Epithelial cell of esophagus (primary cell): Measurements from ENCODE around the gene ADK.
"Not testable (repeated sequence)": the region's sequence is repeated elsewhere in the genome, so short reads cannot be mapped to it uniquely, and the experiment has no call there.

Experiments used
- DNase-seq: peaks from one replicate; pipeline ENCODE4 v3.0.0; 2010; ENCODE audit warnings: low read depth
- H3K4me3 ChIP-seq: 2 replicates; pipeline ENCODE4 v1.5.1; 2011; ENCODE audit warnings: mild to moderate bottlenecking, low read length, control low read depth
- CTCF ChIP-seq: IDR thresholded peaks from 2 replicates; pipeline ENCODE4 v1.5.1; 2011; ENCODE audit warnings: low read depth, mild to moderate bottlenecking, low read length, control low read depth, inconsistent platforms; ENCODE audit not compliant: insufficient read depth; ENCODE audit errors: missing control alignments

ADK gene

GRCh38 chr10:74202356-74202755 is 51.3 kb downstream of the ADK start:
- TF ChIP-seq CTCF: no peak
- no peak overlapping the region for H3K4me3 ChIP-seq
- no peak for DNase-seq

DNA sequence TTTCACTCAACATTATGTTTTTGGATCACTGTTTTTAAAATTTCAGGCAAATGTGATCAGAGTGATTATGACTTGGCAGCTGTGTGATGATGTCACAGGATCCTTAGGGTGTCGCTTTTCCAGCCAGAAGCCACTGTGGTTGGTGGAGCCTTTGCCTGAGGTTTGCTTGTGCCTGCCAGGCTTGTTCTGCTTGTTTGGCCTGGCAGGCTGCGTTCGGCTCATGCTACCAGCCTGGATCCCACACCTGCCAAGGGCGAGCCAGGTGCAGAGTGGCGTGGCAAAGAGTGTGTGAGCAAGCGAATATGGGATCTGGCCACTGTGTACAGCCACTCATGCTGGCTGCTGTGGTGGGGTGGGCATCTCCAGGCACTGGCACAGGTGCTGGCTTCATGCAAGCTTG is 55.7 kb downstream of the ADK start:
- no peak overlapping the region for H3K4me3 ChIP-seq
- peak; percentile 86 for DNase-seq
- no peak for TF ChIP-seq CTCF

DNA sequence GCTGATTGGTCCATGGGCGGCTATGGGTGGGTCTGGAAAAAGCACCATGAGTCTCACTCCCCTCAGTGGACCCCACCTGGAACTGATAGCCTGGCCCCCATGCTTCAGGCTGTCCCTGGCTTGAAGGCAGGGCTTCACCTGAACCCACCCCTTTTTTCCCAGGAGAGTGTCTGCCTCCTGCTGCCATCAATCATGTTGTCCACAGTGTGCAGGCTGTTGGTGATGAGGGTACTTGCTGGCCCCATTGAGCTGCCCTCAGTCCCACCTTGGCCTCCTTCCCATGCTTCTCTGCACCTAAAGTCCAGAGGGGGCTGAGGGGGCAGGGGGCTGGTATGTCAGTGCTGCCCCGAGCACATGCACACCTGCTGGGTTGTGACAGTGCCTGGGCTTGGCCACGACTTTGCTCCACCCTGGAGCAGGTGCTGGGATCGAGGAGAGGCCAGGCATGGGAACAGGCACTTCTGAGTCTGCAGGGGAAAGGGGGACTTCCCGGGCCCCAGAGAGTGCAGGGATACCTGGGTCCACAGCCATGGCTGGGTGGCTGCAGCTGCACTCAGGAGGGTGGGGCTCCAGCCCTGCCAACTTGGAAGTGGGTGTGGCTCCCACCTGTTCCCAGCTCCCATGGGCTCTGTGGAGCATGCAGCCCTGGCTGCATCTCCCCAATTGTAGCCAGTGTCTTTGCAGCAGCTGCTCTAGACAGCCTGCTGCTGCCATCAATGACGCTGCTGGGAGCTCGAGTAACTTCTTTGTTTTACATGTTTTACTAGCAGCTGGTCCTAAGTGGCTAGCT is 56.9 kb downstream of the ADK start:
- H3K4me3 ChIP-seq: no peak overlapping the region
- DNase-seq: no peak
- no peak for TF ChIP-seq CTCF

- TF ChIP-seq CTCF: no peak
These were observed 58.0 kb downstream of the ADK start for GRCh38 chr10:74208997-74209396.

DNA sequence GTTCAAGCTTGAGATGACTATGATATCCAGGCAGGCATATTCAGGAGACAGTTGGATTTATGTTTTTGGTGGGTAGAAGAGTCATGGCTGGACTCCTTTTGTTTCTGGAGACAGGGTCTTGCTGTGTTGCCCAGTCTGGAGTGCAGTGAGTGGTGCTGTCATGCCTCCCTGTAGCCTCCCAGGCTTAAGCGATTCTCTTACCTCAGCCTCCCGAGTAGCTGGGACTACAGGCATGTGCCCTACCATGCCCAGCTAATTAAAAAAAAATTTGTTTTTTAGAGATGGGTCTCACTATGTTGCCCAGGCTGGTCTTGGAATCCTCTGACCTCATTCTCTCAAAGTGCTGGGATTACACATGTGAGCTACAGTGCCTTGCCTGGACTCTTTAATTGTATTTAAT is 62.0 kb downstream of the ADK start:
- TF ChIP-seq CTCF: no peak
- DNase-seq: no peak

More at GRCh38 chr10:74208997-74209396, 58.0 kb downstream of the ADK start:
- no peak overlapping the region for H3K4me3 ChIP-seq
- DNase-seq: no peak

GRCh38 chr10:74213571-74214162 is 62.6 kb downstream of the ADK start:
- peak; percentile 53 for DNase-seq
- peak; percentile 60 for TF ChIP-seq CTCF
- H3K4me3 ChIP-seq: no peak overlapping the region

More for the DNA sequence above, 62.0 kb downstream of the ADK start:
- no peak overlapping the region for H3K4me3 ChIP-seq

DNA sequence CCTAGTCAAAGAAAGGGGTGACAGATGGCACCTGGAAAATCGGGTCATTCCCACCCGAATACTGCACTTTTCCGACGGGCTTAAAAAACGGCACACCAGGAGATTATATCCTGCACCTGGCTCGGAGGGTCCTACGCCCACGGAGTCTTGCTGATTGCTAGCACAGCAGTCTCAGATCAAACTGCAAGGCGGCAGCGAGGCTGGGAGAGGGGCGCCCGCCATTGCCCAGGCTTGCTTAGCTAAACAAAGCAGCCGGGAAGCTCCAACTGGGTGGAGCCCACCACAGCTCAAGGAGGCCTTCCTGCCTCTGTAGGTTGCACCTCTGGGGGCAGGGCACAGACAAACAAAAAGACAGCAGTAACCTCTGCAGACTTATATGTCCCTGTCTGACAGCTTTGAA is 66.1 kb downstream of the ADK start:
- not testable (repeated sequence) for DNase-seq, H3K4me3 ChIP-seq

- DNase-seq: not testable (repeated sequence)
These were observed 71.4 kb downstream of the ADK start for GRCh38 chr10:74222467-74222866.

More at GRCh38 chr10:74222467-74222866, 71.4 kb downstream of the ADK start:
- not testable (repeated sequence) for H3K4me3 ChIP-seq
